Thoracic aorta (tissue), 2 donors: ENCODE results near the gene EIF1. TPM values are rescaled to one million over a fixed set of nuclear protein-coding genes. Genes with fewer than 3 reads are reported as not detected.

Experiments
- ATAC-seq: fragments of 150-250 bp; one replicate; pipeline ENCODE4 v1.8.0; 2017; ENCODE audit warnings: low read depth; ENCODE audit not compliant: insufficient number of reproducible peaks, low FRiP score
- DNase-seq: peaks from one replicate; pipeline ENCODE4 v3.0.0-alpha.2; 2020; ENCODE audit warnings: low spot score
- H3K27ac ChIP-seq, 2 donors: fragments of 200-600 bp; sonication (generic); 1 replicate in 1 of 2; 2 replicates in 1 of 2; pipeline ENCODE4 v1.5.1; 2016; ENCODE audit warnings: mild to moderate bottlenecking in 2 of 2, moderate library complexity in 2 of 2
- H3K27me3 ChIP-seq: fragments of 200-600 bp; sonication (generic); replicated peaks from 2 replicates; pipeline ENCODE4 v1.6.0; 2016; ENCODE audit warnings: mild to moderate bottlenecking; ENCODE audit not compliant: insufficient read depth
- H3K36me3 ChIP-seq: fragments of 200-600 bp; sonication (generic); one replicate; pipeline ENCODE4 v1.5.1; 2016
- H3K4me1 ChIP-seq, 2 donors: fragments of 200-600 bp; sonication (generic); 1 replicate in 1 of 2; 2 replicates in 1 of 2; pipeline versions ENCODE4 v1.5.1 to v1.6.0; 2016; ENCODE audit warnings: low read depth in 2 of 2, mild to moderate bottlenecking in 1 of 2; ENCODE audit not compliant: control insufficient read depth in 1 of 2
- H3K4me3 ChIP-seq: fragments of 200-600 bp; sonication (generic); 2 replicates; pipeline ENCODE4 v1.5.1; 2016; ENCODE audit warnings: mild to moderate bottlenecking
- H3K9me3 ChIP-seq: fragments of 200-600 bp; sonication (generic); 2 replicates; pipeline ENCODE4 v1.5.1; 2016
- total RNA-seq, 2 donors: library from RNA; depleted of rRNA; stranded (reverse); fragments of >200 nt; gene quantifications; one replicate each; pipeline versions ENCODE4 v1.1.0 to v1.2.3, GENCODE V29; 2016
- TF ChIP-seq, protein P1 (sequence below): fragments of 200-600 bp; sonication (generic); IDR thresholded peaks from one replicate; pipeline ENCODE4 v1.5.1; 2019; ENCODE audit warnings: antibody characterized with exemption

The EIF1 gene
- total RNA-seq, 2 donors from 2014 or later: 167 to 318 TPM

DNA sequence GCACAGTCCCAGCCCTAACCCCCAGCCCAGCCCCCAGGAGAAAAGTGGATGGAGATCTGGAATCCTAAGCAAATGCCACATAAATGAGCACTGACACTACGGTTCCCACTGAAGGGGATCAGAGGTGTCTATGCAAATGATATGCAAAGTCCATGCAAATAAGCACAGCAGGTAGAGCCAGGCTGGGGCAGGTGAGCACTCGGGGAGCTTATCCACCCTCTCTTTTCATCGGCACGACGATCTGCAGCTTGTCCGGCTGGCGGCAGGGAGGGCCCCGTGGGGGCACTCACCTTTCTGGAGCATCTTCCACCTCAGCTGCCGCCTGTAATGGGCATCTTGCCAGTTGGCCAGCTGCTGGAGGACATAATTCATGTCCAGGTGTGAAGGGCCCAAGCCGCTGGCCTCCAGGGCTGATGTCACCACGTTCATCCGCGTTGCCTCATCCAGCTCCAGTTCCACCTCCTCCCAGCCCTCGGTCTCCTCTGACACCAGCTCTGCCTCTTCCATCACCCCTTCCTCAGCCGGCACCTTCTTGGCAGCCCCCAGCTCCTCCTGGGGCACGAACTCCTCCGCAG, 35.9 kb downstream of the EIF1 start:
- no peaks in the 10 kb centered on the region for H3K36me3 ChIP-seq
- ATAC-seq (no peak), DNase-seq (no peak)
- TF ChIP-seq, protein P1, sequence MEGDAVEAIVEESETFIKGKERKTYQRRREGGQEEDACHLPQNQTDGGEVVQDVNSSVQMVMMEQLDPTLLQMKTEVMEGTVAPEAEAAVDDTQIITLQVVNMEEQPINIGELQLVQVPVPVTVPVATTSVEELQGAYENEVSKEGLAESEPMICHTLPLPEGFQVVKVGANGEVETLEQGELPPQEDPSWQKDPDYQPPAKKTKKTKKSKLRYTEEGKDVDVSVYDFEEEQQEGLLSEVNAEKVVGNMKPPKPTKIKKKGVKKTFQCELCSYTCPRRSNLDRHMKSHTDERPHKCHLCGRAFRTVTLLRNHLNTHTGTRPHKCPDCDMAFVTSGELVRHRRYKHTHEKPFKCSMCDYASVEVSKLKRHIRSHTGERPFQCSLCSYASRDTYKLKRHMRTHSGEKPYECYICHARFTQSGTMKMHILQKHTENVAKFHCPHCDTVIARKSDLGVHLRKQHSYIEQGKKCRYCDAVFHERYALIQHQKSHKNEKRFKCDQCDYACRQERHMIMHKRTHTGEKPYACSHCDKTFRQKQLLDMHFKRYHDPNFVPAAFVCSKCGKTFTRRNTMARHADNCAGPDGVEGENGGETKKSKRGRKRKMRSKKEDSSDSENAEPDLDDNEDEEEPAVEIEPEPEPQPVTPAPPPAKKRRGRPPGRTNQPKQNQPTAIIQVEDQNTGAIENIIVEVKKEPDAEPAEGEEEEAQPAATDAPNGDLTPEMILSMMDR: no peak
- H3K27ac ChIP-seq: no peak overlapping the region
- H3K9me3 ChIP-seq: no peaks in the 10 kb centered on the region
- H3K4me3 ChIP-seq: no peak overlapping the region
- no peaks in the 10 kb centered on the region for H3K27me3 ChIP-seq
- no peaks in the 10 kb centered on the region for H3K4me1 ChIP-seq

DNA sequence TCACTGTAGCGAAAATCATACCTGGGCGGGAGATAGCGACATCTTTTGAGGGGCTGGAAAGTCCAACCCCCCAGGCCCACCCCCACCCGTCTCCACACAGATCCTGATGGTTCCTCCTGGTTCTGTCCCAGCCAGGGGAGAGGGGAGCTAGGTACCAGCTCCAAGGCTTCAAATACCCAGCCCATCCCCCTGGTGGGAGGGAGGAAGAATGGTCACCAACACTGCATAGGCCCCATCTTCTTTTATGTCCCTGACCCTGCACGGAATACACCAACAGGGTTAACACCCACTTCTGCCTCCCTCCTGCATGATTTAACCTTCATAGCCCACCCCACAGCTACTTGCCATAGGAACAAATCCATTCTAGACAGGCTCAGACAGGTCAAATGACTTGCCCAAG, 36.4 kb downstream of the EIF1 start:
- Histone ChIP-seq H3K27me3 (no peaks in the 10 kb centered on the region), H3K4me1 (no peaks in the 10 kb centered on the region), H3K27ac (no peak overlapping the region), H3K36me3 (no peaks in the 10 kb centered on the region), H3K9me3 (no peaks in the 10 kb centered on the region), H3K4me3 (no peak overlapping the region)
- DNase-seq (no peak), ATAC-seq (no peak)
- TF ChIP-seq, protein P1: no peak

DNA sequence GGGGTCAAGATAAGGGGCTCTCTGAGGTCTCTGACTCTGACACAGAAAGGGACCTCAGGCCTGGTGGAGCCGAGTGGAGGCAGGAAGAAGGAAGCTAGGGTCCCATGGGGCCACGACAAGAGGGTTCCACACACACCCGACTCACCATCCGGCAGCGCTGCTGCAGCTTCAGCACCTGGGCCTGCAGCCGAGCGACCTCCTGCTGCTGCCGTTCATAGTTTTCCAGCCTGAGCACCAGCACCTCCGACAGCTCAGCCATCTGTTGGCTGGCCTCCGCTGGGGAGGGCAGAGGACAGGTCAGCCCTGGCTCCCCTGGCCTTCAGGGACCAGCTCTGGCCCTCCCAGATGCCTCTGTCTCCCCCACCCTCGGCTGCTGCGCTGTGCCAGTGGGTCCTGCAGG, 39.4 kb downstream of the EIF1 start:
- TF ChIP-seq, protein P1: no peak
- no peak for DNase-seq
- no peak overlapping the region for H3K4me3 ChIP-seq
- no peak for ATAC-seq
- H3K9me3 ChIP-seq: no peaks in the 10 kb centered on the region
- no peaks in the 10 kb centered on the region for H3K36me3 ChIP-seq
- H3K27me3 ChIP-seq: no peaks in the 10 kb centered on the region
- H3K4me1 ChIP-seq: no peaks in the 10 kb centered on the region
- no peak overlapping the region for H3K27ac ChIP-seq

DNA sequence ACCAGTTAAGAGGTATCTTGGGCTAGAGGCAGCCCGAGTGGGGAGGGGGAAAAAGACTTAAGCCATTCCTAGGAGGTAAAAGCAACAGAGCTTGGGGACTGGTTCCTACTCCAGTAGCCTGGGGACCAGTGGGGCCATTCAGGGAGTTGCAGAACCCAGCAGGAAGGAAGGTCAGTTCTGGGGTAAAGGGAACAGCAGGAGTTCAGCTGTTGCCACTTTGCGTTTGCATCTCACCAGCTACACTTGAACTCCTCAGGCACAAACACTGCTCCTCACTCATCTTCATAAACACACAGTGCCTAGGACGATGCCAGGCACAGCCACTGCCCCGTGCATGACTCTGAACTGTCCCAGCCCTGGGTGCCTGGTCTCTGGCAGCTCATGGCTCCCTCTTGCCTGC, 41.8 kb downstream of the EIF1 start:
- TF ChIP-seq, protein P1: no peak
- H3K4me1 ChIP-seq: peaks cover 13 to 16% of the 10 kb centered on the region in 2 donors
- no peak for DNase-seq
- no peaks in the 10 kb centered on the region for H3K9me3 ChIP-seq
- H3K4me3 ChIP-seq: no peak overlapping the region
- H3K36me3 ChIP-seq: no peaks in the 10 kb centered on the region
- no peaks in the 10 kb centered on the region for H3K27me3 ChIP-seq
- no peak overlapping the region for H3K27ac ChIP-seq
- ATAC-seq: no peak

DNA sequence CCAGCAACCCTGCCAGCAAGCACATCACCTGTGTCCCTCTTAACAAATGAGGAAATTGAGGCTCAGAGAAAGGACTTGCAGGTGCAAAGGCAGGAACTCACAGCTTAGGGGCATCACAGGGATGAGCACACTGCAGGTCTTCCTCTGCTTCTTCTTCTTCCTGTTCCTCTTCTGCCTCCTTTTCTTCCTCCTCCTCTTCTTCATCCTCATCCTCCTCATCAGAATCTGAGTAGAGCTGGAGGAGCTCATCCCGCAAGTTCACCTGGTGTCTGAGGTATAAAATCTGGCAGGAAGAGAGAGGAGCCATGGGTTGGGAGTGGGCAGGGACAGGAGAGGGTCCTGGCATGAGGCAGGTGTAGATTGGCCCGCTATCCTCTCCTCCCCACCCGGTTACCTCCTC, 43.2 kb downstream of the EIF1 start:
- Histone ChIP-seq H3K27ac (no peak overlapping the region), H3K4me1 (peaks cover 13 to 16% of the 10 kb centered on the region in 2 donors), H3K36me3 (no peaks in the 10 kb centered on the region), H3K4me3 (no peak overlapping the region), H3K27me3 (peaks cover 10% of the 10 kb centered on the region), H3K9me3 (no peaks in the 10 kb centered on the region)
- no peak for ATAC-seq
- TF ChIP-seq, protein P1: no peak
- no peak for DNase-seq
